Trophoblast cell (in vitro differentiated cells and primary cell): ENCODE data around the gene BBX.
A peak's percentile ranks its signal among the peaks of the same experiment; 100 is the strongest.

Experiments used
- DNase-seq, 2 donors: peaks; one replicate each; pipeline ENCODE4 v3.0.0-alpha.2; 2016
- H2AFZ ChIP-seq: 2 replicates; pipeline ENCODE4 v1.6.1; 2013; ENCODE audit warnings: low read length, moderate library complexity, mild to moderate bottlenecking; ENCODE audit not compliant: insufficient read depth, poor library complexity
- H2AK5ac ChIP-seq: 2 replicates; pipeline ENCODE4 v1.6.1; 2013; ENCODE audit warnings: mild to moderate bottlenecking, low read length
- H2BK120ac ChIP-seq: 2 replicates; pipeline ENCODE4 v1.6.1; 2013; ENCODE audit warnings: low read length, mild to moderate bottlenecking, moderate library complexity; ENCODE audit not compliant: insufficient read depth, poor library complexity
- H2BK12ac ChIP-seq: 2 replicates; pipeline ENCODE4 v1.6.1; 2013; ENCODE audit warnings: mild to moderate bottlenecking, low read length, moderate library complexity
- H2BK5ac ChIP-seq: 2 replicates; pipeline ENCODE4 v1.6.1; 2013; ENCODE audit warnings: low read length, low read depth, moderate library complexity, mild to moderate bottlenecking; ENCODE audit not compliant: poor library complexity
- H3K14ac ChIP-seq: 2 replicates; pipeline ENCODE4 v1.6.1; 2013; ENCODE audit warnings: mild to moderate bottlenecking, low read length
- H3K18ac ChIP-seq: 2 replicates; pipeline ENCODE4 v1.6.1; 2013; ENCODE audit warnings: mild to moderate bottlenecking, low read length
- H3K23ac ChIP-seq: 2 replicates; pipeline ENCODE4 v1.6.1; 2013; ENCODE audit warnings: low read length
- H3K27ac ChIP-seq: 2 replicates; pipeline ENCODE4 v1.5.1; 2013; ENCODE audit warnings: low read depth, mild to moderate bottlenecking, inconsistent platforms, low read length, moderate library complexity
- H3K27me3 ChIP-seq: 2 replicates; pipeline ENCODE4 v1.6.1; 2013; ENCODE audit warnings: inconsistent platforms, mild to moderate bottlenecking, low read length, moderate library complexity; ENCODE audit not compliant: insufficient read depth
- H3K36me3 ChIP-seq, 2 experiments: 1 replicate in 1 of 2; 2 replicates in 1 of 2; pipeline ENCODE4 v1.6.1; 2013; ENCODE audit warnings: low read length in 2 of 2, mild to moderate bottlenecking in 2 of 2, moderate library complexity in 1 of 2; ENCODE audit not compliant: insufficient read depth in 2 of 2, control insufficient read depth in 1 of 2
- H3K4ac ChIP-seq: 2 replicates; pipeline ENCODE4 v1.6.1; 2013; ENCODE audit warnings: low read depth, mild to moderate bottlenecking, low read length, moderate library complexity
- H3K4me1 ChIP-seq, 2 experiments: 1 replicate in 1 of 2; 2 replicates in 1 of 2; pipeline ENCODE4 v1.6.1; 2013; ENCODE audit warnings: low read length in 2 of 2, mild to moderate bottlenecking in 2 of 2, moderate library complexity in 1 of 2; ENCODE audit not compliant: insufficient read depth in 2 of 2, control insufficient read depth in 1 of 2
- H3K4me2 ChIP-seq: 2 replicates; pipeline ENCODE4 v1.6.1; 2013; ENCODE audit warnings: inconsistent platforms, mild to moderate bottlenecking, low read length, moderate library complexity
- H3K4me3 ChIP-seq: 2 replicates; pipeline ENCODE4 v1.5.1; 2013; ENCODE audit warnings: mild to moderate bottlenecking, low read depth, low read length, inconsistent platforms
- H3K79me1 ChIP-seq: one replicate; pipeline ENCODE4 v1.6.1; 2013; ENCODE audit warnings: low read length
- H3K79me2 ChIP-seq: 2 replicates; pipeline ENCODE4 v1.6.1; 2013; ENCODE audit warnings: low read length, mild to moderate bottlenecking; ENCODE audit not compliant: control insufficient read depth, insufficient read depth, poor library complexity
- H3K9ac ChIP-seq: 2 replicates; pipeline ENCODE4 v1.6.1; 2013; ENCODE audit warnings: mild to moderate bottlenecking, low read length
- H3K9me3 ChIP-seq: 2 replicates; pipeline ENCODE4 v1.6.1; 2013; ENCODE audit warnings: low read depth, mild to moderate bottlenecking, control low read depth, inconsistent platforms, low read length; ENCODE audit not compliant: insufficient read depth
- H4K12ac ChIP-seq: 2 replicates; pipeline ENCODE4 v1.6.1; 2013; ENCODE audit warnings: low read depth, mild to moderate bottlenecking, low read length, moderate library complexity
- H4K8ac ChIP-seq: 2 replicates; pipeline ENCODE4 v1.6.1; 2013; ENCODE audit warnings: low read depth, mild to moderate bottlenecking, low read length, moderate library complexity
- H4K91ac ChIP-seq: one replicate; pipeline ENCODE4 v1.6.1; 2013; ENCODE audit warnings: low read depth, mild to moderate bottlenecking, low read length, moderate library complexity
- WGBS: extraction: QIAGEN DNeasy Blood & Tissue Kit; methylation state at CpG from one replicate; pipeline ENCODE4 v1.1.7; 2013; ENCODE audit warnings: missing lambda C conversion rate; ENCODE audit not compliant: insufficient read length, insufficient coverage; ENCODE audit errors: extremely low coverage; 5-methylcytosine and 5-hydroxymethylcytosine counted together

Gene BBX

GRCh38 chr3:107540857-107541256 is 18.1 kb downstream of the BBX start:
- DNase-seq = no peak
- Histone ChIP-seq H3K4me1 (no peaks in the 10 kb centered on the region), H3K9ac (no peak overlapping the region), H3K4me2 (no peak overlapping the region), H3K79me2 (no peaks in the 10 kb centered on the region), H2BK5ac (no peak overlapping the region), H2BK12ac (no peak overlapping the region), H3K27ac (no peak overlapping the region), H3K4me3 (no peak overlapping the region), H3K36me3 (peaks cover 0 to 2% of the 10 kb centered on the region in 2 experiments), H3K9me3 (no peaks in the 10 kb centered on the region), H4K12ac (no peak overlapping the region), H4K91ac (no peak overlapping the region), H3K4ac (no peak overlapping the region), H2AK5ac (no peak overlapping the region), H2AFZ (no peak overlapping the region), H3K23ac (no peak overlapping the region), H3K79me1 (no peaks in the 10 kb centered on the region), H3K27me3 (no peaks in the 10 kb centered on the region), H3K14ac (no peak overlapping the region), H3K18ac (no peak overlapping the region), H2BK120ac (no peak overlapping the region), H4K8ac (no peak overlapping the region)
- no CpG with 5 or more reads among the region's 3 CpGs for WGBS

- Histone ChIP-seq H2AK5ac (no peak overlapping the region), H3K27ac (no peak overlapping the region), H4K91ac (no peak overlapping the region), H3K4me3 (no peak overlapping the region), H3K9ac (no peak overlapping the region), H3K9me3 (no peaks in the 10 kb centered on the region), H3K79me1 (no peaks in the 10 kb centered on the region), H3K18ac (no peak overlapping the region), H3K14ac (no peak overlapping the region), H3K79me2 (no peaks in the 10 kb centered on the region), H3K23ac (no peak overlapping the region), H3K4me2 (no peak overlapping the region), H3K4me1 (no peaks in the 10 kb centered on the region), H2AFZ (no peak overlapping the region), H4K8ac (no peak overlapping the region), H3K36me3 (peaks cover 0 to 2% of the 10 kb centered on the region in 2 experiments), H2BK5ac (no peak overlapping the region), H2BK120ac (no peak overlapping the region), H4K12ac (no peak overlapping the region), H2BK12ac (no peak overlapping the region), H3K27me3 (no peaks in the 10 kb centered on the region), H3K4ac (no peak overlapping the region)
- no CpG with 5 or more reads among the region's 2 CpGs for WGBS
- no peak for DNase-seq
Measured at GRCh38 chr3:107542665-107543064, 19.9 kb downstream of the BBX start.

- no CpG with 5 or more reads among the region's 4 CpGs for WGBS
- H2BK5ac ChIP-seq = no peak overlapping the region
Measured at GRCh38 chr3:107543666-107544065, 20.9 kb downstream of the BBX start.

GRCh38 chr3:107545680-107546120 is 22.9 kb downstream of the BBX start:
- Histone ChIP-seq H2AFZ (no peak overlapping the region), H3K79me2 (no peaks in the 10 kb centered on the region), H4K12ac (no peak overlapping the region), H3K4me2 (no peak overlapping the region), H3K27me3 (no peaks in the 10 kb centered on the region), H3K36me3 (no peaks in the 10 kb centered on the region), H2BK5ac (no peak overlapping the region), H3K4me3 (no peak overlapping the region), H3K4ac (no peak overlapping the region), H3K18ac (no peak overlapping the region), H3K23ac (no peak overlapping the region), H2AK5ac (no peak overlapping the region), H4K91ac (no peak overlapping the region), H3K9ac (no peak overlapping the region), H3K4me1 (no peaks in the 10 kb centered on the region), H3K9me3 (no peaks in the 10 kb centered on the region), H4K8ac (no peak overlapping the region), H3K27ac (no peak overlapping the region), H3K14ac (no peak overlapping the region), H2BK12ac (no peak overlapping the region), H2BK120ac (no peak overlapping the region), H3K79me1 (no peaks in the 10 kb centered on the region)
- no CpG with 5 or more reads among the region's 1 CpG for whole genome bisulfite sequencing
- no peak for DNase-seq

More at GRCh38 chr3:107543666-107544065, 20.9 kb downstream of the BBX start:
- no peak overlapping the region for H3K27ac ChIP-seq
- no peak overlapping the region for H2AFZ ChIP-seq
- H3K4me3 ChIP-seq = no peak overlapping the region
- no peak overlapping the region for H3K4ac ChIP-seq
- H4K12ac ChIP-seq = no peak overlapping the region
- H4K8ac ChIP-seq = no peak overlapping the region
- H2BK120ac ChIP-seq = no peak overlapping the region
- DNase-seq = peak in 1 of 2 donors; percentile 55
- H3K9me3 ChIP-seq = no peaks in the 10 kb centered on the region
- H3K79me1 ChIP-seq = no peaks in the 10 kb centered on the region
- H3K27me3 ChIP-seq = no peaks in the 10 kb centered on the region
- no peak overlapping the region for H4K91ac ChIP-seq
- H3K9ac ChIP-seq = no peak overlapping the region
- H3K36me3 ChIP-seq = peaks cover 0 to 2% of the 10 kb centered on the region in 2 experiments
- H3K23ac ChIP-seq = no peak overlapping the region
- no peaks in the 10 kb centered on the region for H3K79me2 ChIP-seq
- no peak overlapping the region for H3K18ac ChIP-seq
- no peak overlapping the region for H3K14ac ChIP-seq
- H2BK12ac ChIP-seq = no peak overlapping the region
- H2AK5ac ChIP-seq = no peak overlapping the region
- no peaks in the 10 kb centered on the region for H3K4me1 ChIP-seq
- H3K4me2 ChIP-seq = no peak overlapping the region
